ENCODE measurements around the gene SLC27A1.

- no peak for TF ChIP-seq CTCF (IDR thresholded peaks at IDR 0.05)
- TF ChIP-seq POLR2A (IDR thresholded peaks at IDR 0.05) = no peak
Observed at GRCh38 chr19:17456127-17456526, 14.2 kb upstream of the SLC27A1 start.
